DND-41 (cell line): Measurements from ENCODE around the gene APEH.
"Not testable (repeated sequence)": the region's sequence is repeated elsewhere in the genome, so short reads cannot be mapped to it uniquely, and the experiment has no call there.

Source experiments
- ATAC-seq: fragments of 200-7000 bp; cut with Tn5 transposase; 3 replicates; pipeline ENCODE4 v1.9.1; 2021; ENCODE audit warnings: low read depth; ENCODE audit not compliant: insufficient read depth
- DNase-seq: peaks from one replicate; pipeline ENCODE4 v3.0.0-alpha.2; 2020
- H2AFZ ChIP-seq: 2 replicates; pipeline ENCODE4 v1.6.0; 2012; ENCODE audit warnings: low read depth, low read length
- H3K27ac ChIP-seq: 2 replicates; pipeline ENCODE4 v1.5.1; 2012; ENCODE audit warnings: low read length, inconsistent platforms
- H3K27me3 ChIP-seq: fragments of 200-600 bp; sonication (generic); 2 replicates; pipeline ENCODE4 v1.6.0; 2012; ENCODE audit warnings: low read length, mild to moderate bottlenecking, inconsistent platforms; ENCODE audit not compliant: insufficient read depth, poor library complexity
- H3K36me3 ChIP-seq: 2 replicates; pipeline ENCODE4 v1.5.1; 2012; ENCODE audit warnings: low read length, inconsistent platforms; ENCODE audit not compliant: insufficient read depth
- H3K4me1 ChIP-seq: 2 replicates; pipeline ENCODE4 v1.5.1; 2012; ENCODE audit warnings: mild to moderate bottlenecking, low read length; ENCODE audit not compliant: insufficient read depth
- H3K4me2 ChIP-seq: 2 replicates; pipeline ENCODE4 v1.6.0; 2012; ENCODE audit warnings: mild to moderate bottlenecking, moderate library complexity, low read length, inconsistent platforms; ENCODE audit not compliant: insufficient read depth
- H3K4me3 ChIP-seq, 2 experiments: fragments of 200-600 bp in 1 of 2; shearing (Covaris generic) in 1 of 2; 2 replicates each; pipeline ENCODE4 v1.5.1; 2012 to 2016; ENCODE audit warnings: inconsistent platforms in 2 of 2, low read length in 2 of 2, mild to moderate bottlenecking in 2 of 2, low read depth in 1 of 2, moderate library complexity in 1 of 2
- H3K79me2 ChIP-seq: 2 replicates; pipeline ENCODE4 v1.6.0; 2012; ENCODE audit warnings: low read length, inconsistent platforms; ENCODE audit not compliant: insufficient read depth
- H3K9ac ChIP-seq: 2 replicates; pipeline ENCODE4 v1.6.0; 2012; ENCODE audit warnings: low read depth, mild to moderate bottlenecking, inconsistent platforms, low read length, moderate library complexity
- H3K9me3 ChIP-seq: 2 replicates; pipeline ENCODE4 v1.5.1; 2012; ENCODE audit warnings: low read length, moderate library complexity, mild to moderate bottlenecking, inconsistent platforms; ENCODE audit not compliant: insufficient read depth, severe bottlenecking
- H4K20me1 ChIP-seq: 2 replicates; pipeline ENCODE4 v1.6.0; 2012; ENCODE audit warnings: low read length; ENCODE audit not compliant: insufficient read depth
- EZH2 ChIP-seq: IDR thresholded peaks from 3 replicates; pipeline ENCODE4 v1.6.1; 2012; ENCODE audit warnings: borderline replicate concordance, low read depth, mild to moderate bottlenecking, moderate library complexity, low read length, inconsistent platforms; ENCODE audit not compliant: severe bottlenecking
- TF ChIP-seq, protein P1 (sequence below): IDR thresholded peaks from 2 replicates; pipeline ENCODE4 v1.5.1; 2012; ENCODE audit warnings: borderline replicate concordance, low read length, moderate library complexity, mild to moderate bottlenecking; ENCODE audit not compliant: poor library complexity, severe bottlenecking; ENCODE audit errors: extremely low read depth

Gene APEH

DNA sequence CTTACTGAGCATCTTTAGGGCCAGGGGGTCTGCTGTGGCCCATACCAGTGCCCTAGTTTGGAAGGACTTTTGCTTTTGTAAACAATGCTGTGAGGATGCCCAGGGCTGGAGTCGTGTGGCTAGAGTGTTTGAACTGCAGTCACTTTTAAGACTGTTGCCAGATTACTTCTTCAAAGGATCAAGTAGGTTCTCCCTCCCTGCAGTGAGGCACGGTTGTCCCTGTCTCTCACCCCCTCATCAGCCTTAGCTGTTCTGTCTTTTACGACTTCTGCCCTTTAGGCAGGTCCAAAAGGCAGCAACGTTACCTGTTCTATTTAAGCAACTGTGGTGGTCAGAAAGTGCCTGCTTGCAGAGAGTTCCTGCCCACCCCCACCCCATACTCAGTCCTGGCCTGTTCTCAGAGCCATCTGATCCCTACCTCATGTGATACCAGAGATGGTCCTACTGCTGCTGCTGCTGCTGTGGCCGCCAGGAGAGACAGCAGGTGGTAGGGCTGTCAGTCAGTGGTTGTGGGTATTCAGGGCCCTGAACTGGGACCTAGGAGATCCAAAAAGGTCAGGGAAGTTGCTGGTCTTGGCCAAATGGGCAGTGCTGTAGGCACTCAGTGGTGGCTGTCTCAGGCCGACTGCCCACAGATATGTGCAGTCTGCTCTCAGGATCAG is 20.4 kb downstream of the APEH start:
- H3K4me2 ChIP-seq, DNase-seq, H4K20me1 ChIP-seq, H3K27ac ChIP-seq, H2AFZ ChIP-seq, H3K9ac ChIP-seq, H3K4me3 ChIP-seq, H3K27me3 ChIP-seq, H3K9me3 ChIP-seq, ATAC-seq: not testable (repeated sequence)
- peaks cover 19% of the 10 kb centered on the region for H3K4me1 ChIP-seq
- H3K36me3 ChIP-seq = peaks cover 18% of the 10 kb centered on the region
- H3K79me2 ChIP-seq = peaks cover 25% of the 10 kb centered on the region

DNA sequence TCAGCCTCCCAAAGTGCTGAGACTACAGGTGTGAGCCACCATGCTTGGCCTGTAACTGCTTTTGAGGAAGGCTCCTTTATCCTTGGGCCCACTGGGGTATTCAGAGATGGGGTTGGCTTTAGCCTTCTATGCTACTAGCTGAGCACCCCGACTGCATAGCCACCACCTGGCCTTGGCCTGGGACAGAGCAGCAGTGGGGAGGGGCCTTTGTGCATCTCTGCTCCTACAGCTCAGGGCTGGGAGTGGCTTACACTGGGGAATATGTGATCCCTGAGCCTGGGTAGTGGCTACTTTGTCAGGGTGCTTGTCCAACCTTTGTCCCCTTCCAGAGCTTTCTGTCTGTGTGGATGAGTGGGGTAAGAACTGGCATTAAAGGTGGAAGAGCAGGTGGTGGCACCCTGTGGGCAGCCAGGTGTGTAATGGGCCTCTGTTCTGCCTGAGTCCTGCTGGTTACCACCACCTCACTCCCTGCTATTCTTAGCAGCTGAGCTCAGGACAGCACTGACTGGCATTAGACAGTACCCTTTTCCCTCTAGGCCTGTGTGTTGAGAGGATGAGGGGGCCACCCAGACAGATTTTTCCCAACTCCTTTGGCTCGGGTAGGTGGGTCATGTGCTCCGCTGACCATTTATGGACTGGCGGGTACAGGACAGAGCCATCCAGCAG is 21.3 kb downstream of the APEH start:
- not testable (repeated sequence) for H4K20me1 ChIP-seq, H3K4me2 ChIP-seq, H3K4me3 ChIP-seq, ATAC-seq, H3K9me3 ChIP-seq, H3K27me3 ChIP-seq, DNase-seq, H3K9ac ChIP-seq, H3K27ac ChIP-seq, H2AFZ ChIP-seq
- H3K79me2 ChIP-seq = peaks cover 15% of the 10 kb centered on the region
- peaks cover 27% of the 10 kb centered on the region for H3K36me3 ChIP-seq
- H3K4me1 ChIP-seq = peaks cover 13% of the 10 kb centered on the region

- peaks cover 56% of the 10 kb centered on the region for H3K36me3 ChIP-seq
- no peak for DNase-seq
- H3K4me2 ChIP-seq = no peak overlapping the region
- H3K9ac ChIP-seq = no peak overlapping the region
- H3K27ac ChIP-seq = no peak overlapping the region
- no peak overlapping the region for H2AFZ ChIP-seq
- peaks cover 7% of the 10 kb centered on the region for H4K20me1 ChIP-seq
- H3K4me3 ChIP-seq = no peak overlapping the region
- peaks cover 1% of the 10 kb centered on the region; the same call in 1 of the 2 replicates for H3K79me2 ChIP-seq
- ATAC-seq = no peak
- H3K27me3 ChIP-seq = no peaks in the 10 kb centered on the region
- H3K9me3 ChIP-seq = no peaks in the 10 kb centered on the region
- TF ChIP-seq, protein P1, sequence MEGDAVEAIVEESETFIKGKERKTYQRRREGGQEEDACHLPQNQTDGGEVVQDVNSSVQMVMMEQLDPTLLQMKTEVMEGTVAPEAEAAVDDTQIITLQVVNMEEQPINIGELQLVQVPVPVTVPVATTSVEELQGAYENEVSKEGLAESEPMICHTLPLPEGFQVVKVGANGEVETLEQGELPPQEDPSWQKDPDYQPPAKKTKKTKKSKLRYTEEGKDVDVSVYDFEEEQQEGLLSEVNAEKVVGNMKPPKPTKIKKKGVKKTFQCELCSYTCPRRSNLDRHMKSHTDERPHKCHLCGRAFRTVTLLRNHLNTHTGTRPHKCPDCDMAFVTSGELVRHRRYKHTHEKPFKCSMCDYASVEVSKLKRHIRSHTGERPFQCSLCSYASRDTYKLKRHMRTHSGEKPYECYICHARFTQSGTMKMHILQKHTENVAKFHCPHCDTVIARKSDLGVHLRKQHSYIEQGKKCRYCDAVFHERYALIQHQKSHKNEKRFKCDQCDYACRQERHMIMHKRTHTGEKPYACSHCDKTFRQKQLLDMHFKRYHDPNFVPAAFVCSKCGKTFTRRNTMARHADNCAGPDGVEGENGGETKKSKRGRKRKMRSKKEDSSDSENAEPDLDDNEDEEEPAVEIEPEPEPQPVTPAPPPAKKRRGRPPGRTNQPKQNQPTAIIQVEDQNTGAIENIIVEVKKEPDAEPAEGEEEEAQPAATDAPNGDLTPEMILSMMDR = no peak
- no peak for TF ChIP-seq EZH2
- no peaks in the 10 kb centered on the region for H3K4me1 ChIP-seq
Observed at GRCh38 chr3:49699281-49699979, 25.3 kb downstream of the APEH start.

GRCh38 chr3:49700014-49700413 is 25.9 kb downstream of the APEH start:
- Histone ChIP-seq H2AFZ (no peak overlapping the region), H3K4me2 (no peak overlapping the region), H3K27me3 (no peaks in the 10 kb centered on the region), H3K9ac (no peak overlapping the region), H3K9me3 (no peaks in the 10 kb centered on the region), H3K4me1 (no peaks in the 10 kb centered on the region), H3K79me2 (no peaks in the 10 kb centered on the region), H4K20me1 (peaks cover 4% of the 10 kb centered on the region; the same call in 1 of the 2 replicates), H3K27ac (no peak overlapping the region), H3K4me3 (no peak overlapping the region), H3K36me3 (peaks cover 62% of the 10 kb centered on the region)
- ATAC-seq (no peak), DNase-seq (no peak)
- TF ChIP-seq, protein P1 = no peak
- no peak for TF ChIP-seq EZH2
